MCF 10A (cell line): Measurements from ENCODE around the gene PLIN5. TPM values are rescaled to one million over a fixed set of nuclear protein-coding genes. Genes with fewer than 3 reads are reported as not detected.

Experiments used
- BruUV-seq: library from RNA; stranded (reverse); fragments of 400-500 nt; replicated peaks from 2 replicates; lab custom pipeline; 2021; lab: Mats Ljungman, UMichigan
- CTCF ChIA-PET: fragments of 300-600 bp; sonication (Branson Sonifier 250); formaldehyde crosslinking; extraction: SDS; loops from one replicate; lab custom pipeline; 2021; ENCODE audit warnings: antibody characterized with exemption, inconsistent platforms; lab: Yijun Ruan, JAX
- POLR2A ChIA-PET: fragments of 300-600, 350-650 bp; sonication (Branson Sonifier 250); formaldehyde crosslinking; extraction: SDS; loops from one replicate; lab custom pipeline; 2020; ENCODE audit warnings: antibody characterized with exemption, inconsistent platforms; lab: Yijun Ruan, JAX
- DNase-seq: peaks from one replicate; pipeline ENCODE4 v3.0.0-alpha.2; 2018; ENCODE audit not compliant: unreplicated experiment
- H3K27ac Mint-ChIP-seq: one replicate; pipeline ENCODE4 v1.8.0; 2022; ENCODE audit warnings: mild to moderate bottlenecking, low read depth, mixed read lengths; ENCODE audit not compliant: unreplicated experiment
- H3K27me3 Mint-ChIP-seq: one replicate; pipeline ENCODE4 v1.8.0; 2022; ENCODE audit warnings: mixed read lengths; ENCODE audit not compliant: insufficient read depth, unreplicated experiment
- H3K36me3 Mint-ChIP-seq: one replicate; pipeline ENCODE4 v1.8.0; 2022; ENCODE audit warnings: mild to moderate bottlenecking, moderate library complexity, mixed read lengths; ENCODE audit not compliant: insufficient read depth, unreplicated experiment
- H3K4me1 Mint-ChIP-seq: one replicate; pipeline ENCODE4 v1.8.0; 2022; ENCODE audit warnings: mixed read lengths; ENCODE audit not compliant: insufficient read depth, unreplicated experiment
- H3K4me3 Mint-ChIP-seq: one replicate; pipeline ENCODE4 v1.8.0; 2022; ENCODE audit warnings: mild to moderate bottlenecking, moderate library complexity, mixed read lengths; ENCODE audit not compliant: unreplicated experiment
- H3K9me3 Mint-ChIP-seq: one replicate; pipeline ENCODE4 v1.8.0; 2022; ENCODE audit warnings: mixed read lengths; ENCODE audit not compliant: unreplicated experiment
- intact Hi-C: fragments of 100-400 bp; cut with micrococcal nuclease; formaldehyde crosslinking; loops from 2 replicates; pipeline ENCODE4 v1.14.1; 2022
- total RNA-seq: library from RNA; stranded (reverse); gene quantifications from 2 replicates; pipeline ENCODE4 v1.2.3, GENCODE V29; 2022
- TF ChIP-seq, protein P1 (sequence below): fragments of 200-600 bp; IDR thresholded peaks from one replicate; pipeline ENCODE4 v1.8.0; 2022; ENCODE audit warnings: antibody characterized with exemption, mild to moderate bottlenecking; ENCODE audit not compliant: unreplicated experiment

The PLIN5 gene
- total RNA-seq, 1 experiment from 2014 or later: not detected

DNA sequence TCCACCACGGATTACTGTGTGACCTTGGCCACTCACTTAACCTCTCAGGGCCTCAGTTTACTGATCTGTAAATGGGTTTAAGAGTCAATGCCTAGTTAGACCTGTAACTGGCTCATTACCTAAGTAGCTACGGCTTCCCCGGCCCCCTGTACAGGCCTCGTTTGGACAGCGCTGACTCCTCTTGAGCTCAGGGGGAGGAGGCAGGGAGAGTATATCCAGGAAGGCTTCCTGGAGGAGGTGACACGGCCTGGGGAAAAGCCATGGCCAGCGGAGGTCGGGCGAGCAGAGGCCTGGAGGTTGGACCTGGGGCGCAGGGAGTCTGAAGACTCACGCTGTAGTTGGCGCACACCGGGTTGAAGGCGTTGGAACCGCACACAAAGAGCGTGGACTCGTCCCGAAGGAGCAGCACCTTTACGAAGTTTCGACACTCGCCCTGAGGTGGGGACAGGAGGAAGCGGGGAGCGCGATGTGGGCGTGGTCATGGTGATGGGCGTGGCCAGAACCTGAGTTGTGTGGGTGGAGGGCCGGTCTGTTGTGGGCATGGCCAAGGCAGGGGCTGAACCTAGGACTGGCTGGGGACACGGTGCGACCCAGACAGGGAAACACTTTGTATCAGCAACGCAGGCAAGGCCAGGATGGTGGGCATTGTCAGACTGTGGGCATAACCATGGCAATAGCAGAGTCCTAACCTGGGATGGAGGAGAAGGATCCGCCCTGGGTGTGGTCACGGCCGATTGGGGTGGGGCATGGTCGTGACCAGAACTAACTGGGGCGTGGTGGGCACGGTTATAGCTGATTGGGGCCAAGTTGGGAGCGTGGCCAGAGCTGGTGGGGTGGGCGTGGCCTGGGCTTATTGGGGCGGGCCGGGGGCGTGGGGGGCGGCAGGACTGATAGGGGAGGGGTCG lies 20.9 kb upstream of the PLIN5 start:
- Mint-ChIP-seq H3K9me3 (peaks cover 15% of the 10 kb centered on the region), H3K4me1 (no peaks in the 10 kb centered on the region), H3K36me3 (no peaks in the 10 kb centered on the region), H3K27ac (no peak overlapping the region), H3K27me3 (peaks cover 23% of the 10 kb centered on the region), H3K4me3 (no peak overlapping the region)
- POLR2A ChIA-PET: interaction anchor here (1.1 kb wide), 1 partner anchor 80 kb away, joined by 3 read pairs; no protein-coding TSS in a partner anchor
- intact Hi-C loops: no loop called here
- TF ChIP-seq, protein P1, sequence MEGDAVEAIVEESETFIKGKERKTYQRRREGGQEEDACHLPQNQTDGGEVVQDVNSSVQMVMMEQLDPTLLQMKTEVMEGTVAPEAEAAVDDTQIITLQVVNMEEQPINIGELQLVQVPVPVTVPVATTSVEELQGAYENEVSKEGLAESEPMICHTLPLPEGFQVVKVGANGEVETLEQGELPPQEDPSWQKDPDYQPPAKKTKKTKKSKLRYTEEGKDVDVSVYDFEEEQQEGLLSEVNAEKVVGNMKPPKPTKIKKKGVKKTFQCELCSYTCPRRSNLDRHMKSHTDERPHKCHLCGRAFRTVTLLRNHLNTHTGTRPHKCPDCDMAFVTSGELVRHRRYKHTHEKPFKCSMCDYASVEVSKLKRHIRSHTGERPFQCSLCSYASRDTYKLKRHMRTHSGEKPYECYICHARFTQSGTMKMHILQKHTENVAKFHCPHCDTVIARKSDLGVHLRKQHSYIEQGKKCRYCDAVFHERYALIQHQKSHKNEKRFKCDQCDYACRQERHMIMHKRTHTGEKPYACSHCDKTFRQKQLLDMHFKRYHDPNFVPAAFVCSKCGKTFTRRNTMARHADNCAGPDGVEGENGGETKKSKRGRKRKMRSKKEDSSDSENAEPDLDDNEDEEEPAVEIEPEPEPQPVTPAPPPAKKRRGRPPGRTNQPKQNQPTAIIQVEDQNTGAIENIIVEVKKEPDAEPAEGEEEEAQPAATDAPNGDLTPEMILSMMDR: no peak
- BruUV-seq: no TSS peak
- DNase-seq: peak; percentile 66
- CTCF ChIA-PET: interaction anchor here (0.6 to 1.8 kb wide), 7 partner anchors 11 to 289 kb away, joined by 3 to 7 read pairs (median 4); no protein-coding TSS in a partner anchor

DNA sequence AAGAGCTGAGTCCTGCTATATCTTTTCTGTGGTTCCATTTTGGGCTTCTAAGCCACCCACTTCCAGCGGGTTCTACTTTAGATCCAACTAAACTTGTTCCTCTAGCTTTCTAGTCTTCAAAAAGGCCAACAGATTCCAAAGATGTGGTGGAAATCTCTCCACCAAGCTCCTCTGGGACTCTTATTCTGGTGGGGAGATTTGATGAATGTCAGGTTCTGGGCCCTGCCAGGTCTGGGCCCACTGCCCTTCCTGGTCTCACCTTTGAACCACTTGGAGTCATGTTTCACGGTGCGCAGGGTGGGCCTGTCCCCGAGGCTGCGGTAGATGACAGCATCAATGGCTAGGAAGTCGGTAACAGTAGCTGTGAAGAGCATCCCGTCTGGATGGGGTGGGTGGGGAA lies 19.7 kb upstream of the PLIN5 start:
- ChIA-PET CTCF (interaction anchor here (0.6 to 1.2 kb wide), 5 partner anchors 13 to 288 kb away, joined by 3 to 6 read pairs (median 3); no protein-coding TSS in a partner anchor), POLR2A (interaction anchor here (0.6 kb wide), 1 partner anchor 99 kb away, joined by 3 read pairs; no protein-coding TSS in a partner anchor)
- intact Hi-C loops: no loop called here
- Mint-ChIP-seq H3K9me3 (peaks cover 15% of the 10 kb centered on the region), H3K36me3 (no peaks in the 10 kb centered on the region), H3K27ac (no peak overlapping the region), H3K27me3 (peaks cover 23% of the 10 kb centered on the region), H3K4me3 (no peak overlapping the region), H3K4me1 (no peaks in the 10 kb centered on the region)
- BruUV-seq: no TSS peak
- TF ChIP-seq, protein P1: no peak
- DNase-seq: no peak

DNA sequence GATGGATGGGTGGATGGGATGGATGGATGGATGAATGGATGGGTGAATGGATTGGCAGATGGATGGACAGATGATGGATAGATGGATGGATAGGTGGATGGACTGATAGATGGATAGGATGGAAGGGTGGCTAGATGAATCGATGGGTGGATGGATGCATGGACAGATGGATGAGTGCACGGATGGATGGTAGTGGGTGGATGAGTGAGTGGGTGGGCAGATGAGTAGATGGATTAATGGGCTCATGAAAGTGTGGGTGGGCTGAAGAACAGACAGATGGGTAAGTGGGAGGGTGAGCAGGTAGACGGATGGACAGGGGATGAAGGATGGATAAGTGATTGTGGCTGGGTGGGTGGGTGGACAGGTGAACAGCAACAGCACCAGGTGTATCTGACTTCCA lies 18.8 kb upstream of the PLIN5 start:
- TF ChIP-seq, protein P1: no peak
- ChIA-PET POLR2A (no interaction called here), CTCF (no interaction called here)
- peaks cover 15% of the 10 kb centered on the region for H3K9me3 Mint-ChIP-seq
- H3K4me3 Mint-ChIP-seq: no peak overlapping the region
- BruUV-seq: no TSS peak
- intact Hi-C loops: no loop called here
- no peak overlapping the region for H3K27ac Mint-ChIP-seq
- no peaks in the 10 kb centered on the region for H3K4me1 Mint-ChIP-seq
- H3K36me3 Mint-ChIP-seq: no peaks in the 10 kb centered on the region
- peaks cover 23% of the 10 kb centered on the region for H3K27me3 Mint-ChIP-seq
- no peak for DNase-seq

DNA sequence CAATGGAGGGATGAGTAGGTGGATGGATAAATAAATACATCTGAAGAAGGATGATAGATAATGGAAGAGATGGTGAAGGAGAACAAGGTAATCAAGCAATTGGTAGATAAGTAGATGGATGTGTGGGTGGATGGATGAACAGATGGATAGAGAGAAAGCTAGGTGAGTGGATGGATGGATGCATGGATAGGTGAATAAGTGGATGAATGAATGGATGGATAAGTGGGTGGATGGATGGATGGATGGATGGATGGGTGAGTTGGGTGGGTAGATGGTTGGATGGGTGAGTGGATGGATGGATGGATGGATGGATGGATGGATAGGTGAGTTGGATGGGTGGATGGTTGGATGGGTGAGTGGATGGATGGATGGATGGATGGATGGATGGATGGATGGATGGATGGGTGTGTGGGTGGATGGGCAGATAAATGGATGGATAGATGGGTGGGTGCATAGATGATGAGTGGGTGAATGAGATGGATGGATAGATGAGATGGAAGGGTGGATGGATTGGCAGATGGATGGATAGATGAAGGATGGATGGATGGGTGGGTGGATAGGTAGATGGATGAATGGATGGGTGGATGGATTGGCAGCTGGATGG lies 18.2 kb upstream of the PLIN5 start:
- TF ChIP-seq, protein P1: no peak
- Mint-ChIP-seq H3K36me3 (no peaks in the 10 kb centered on the region), H3K27ac (no peak overlapping the region), H3K27me3 (peaks cover 23% of the 10 kb centered on the region), H3K9me3 (peaks cover 15% of the 10 kb centered on the region), H3K4me1 (no peaks in the 10 kb centered on the region), H3K4me3 (no peak overlapping the region)
- ChIA-PET CTCF (interaction anchor here (0.5 kb wide), 1 partner anchor 88 kb away, joined by 3 read pairs; no protein-coding TSS in a partner anchor), POLR2A (no interaction called here)
- BruUV-seq: no TSS peak
- DNase-seq: no peak
- intact Hi-C loops: no loop called here
